Type B pancreatic cell (in vitro differentiated cells): ENCODE measurements around the gene C11orf91. TPM values are rescaled to one million over a fixed set of nuclear protein-coding genes. Genes with fewer than 3 reads are reported as not detected.

Experiments
- DNase-seq: peaks from one replicate; pipeline ENCODE4 v3.0.0; 2021; ENCODE audit warnings: mixed read lengths; ENCODE audit not compliant: unreplicated experiment; ENCODE audit errors: extremely low spot score
- H3K27ac Mint-ChIP-seq: 2 replicates; pipeline ENCODE4 v1.8.0; 2021; ENCODE audit warnings: mild to moderate bottlenecking, mixed read lengths
- H3K27me3 Mint-ChIP-seq: 2 replicates; pipeline ENCODE4 v1.8.0; 2021; ENCODE audit warnings: mixed read lengths
- H3K36me3 Mint-ChIP-seq: 2 replicates; pipeline ENCODE4 v1.8.0; 2021; ENCODE audit warnings: mixed read lengths
- H3K4me1 Mint-ChIP-seq: one replicate; pipeline ENCODE4 v1.8.0; 2021; ENCODE audit warnings: mixed read lengths; ENCODE audit not compliant: unreplicated experiment
- H3K4me3 Mint-ChIP-seq: 2 replicates; pipeline ENCODE4 v1.8.0; 2021; ENCODE audit warnings: mild to moderate bottlenecking, mixed read lengths
- H3K9me3 Mint-ChIP-seq: 2 replicates; pipeline ENCODE4 v1.8.0; 2021; ENCODE audit warnings: mixed read lengths
- total RNA-seq: library from RNA; stranded (reverse); gene quantifications from 2 replicates; pipeline ENCODE4 v1.2.1, GENCODE V29; 2021; ENCODE audit warnings: low replicate concordance
- TF ChIP-seq, protein P1 (sequence below): fragments of 200-600 bp; sonication (generic); conservative IDR thresholded peaks from 2 replicates; pipeline ENCODE4 v1.5.0; 2021; ENCODE audit warnings: antibody characterized with exemption, mild to moderate bottlenecking

C11orf91 gene
- total RNA-seq, 1 donor from 2014 or later: not detected

DNA sequence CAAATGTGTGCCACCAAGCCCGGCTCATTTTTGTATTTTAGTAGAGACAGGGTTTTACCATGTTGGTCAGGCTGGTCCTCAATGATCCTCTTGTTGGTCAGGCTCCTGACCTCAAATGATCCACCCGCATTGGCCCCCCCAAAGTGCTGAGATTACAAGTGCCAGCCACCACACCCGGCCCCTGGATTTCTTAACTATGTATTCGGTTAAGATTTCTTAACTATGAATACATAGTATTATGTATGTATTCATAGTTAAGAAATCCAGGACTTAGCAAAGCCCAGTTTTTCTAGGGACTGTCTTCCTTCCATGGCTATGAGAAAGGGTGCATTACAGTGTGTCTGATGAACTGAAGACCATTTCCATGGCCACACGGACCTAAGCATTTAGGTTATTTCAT lies 1.7 kb downstream of the C11orf91 start:
- TF ChIP-seq, protein P1, sequence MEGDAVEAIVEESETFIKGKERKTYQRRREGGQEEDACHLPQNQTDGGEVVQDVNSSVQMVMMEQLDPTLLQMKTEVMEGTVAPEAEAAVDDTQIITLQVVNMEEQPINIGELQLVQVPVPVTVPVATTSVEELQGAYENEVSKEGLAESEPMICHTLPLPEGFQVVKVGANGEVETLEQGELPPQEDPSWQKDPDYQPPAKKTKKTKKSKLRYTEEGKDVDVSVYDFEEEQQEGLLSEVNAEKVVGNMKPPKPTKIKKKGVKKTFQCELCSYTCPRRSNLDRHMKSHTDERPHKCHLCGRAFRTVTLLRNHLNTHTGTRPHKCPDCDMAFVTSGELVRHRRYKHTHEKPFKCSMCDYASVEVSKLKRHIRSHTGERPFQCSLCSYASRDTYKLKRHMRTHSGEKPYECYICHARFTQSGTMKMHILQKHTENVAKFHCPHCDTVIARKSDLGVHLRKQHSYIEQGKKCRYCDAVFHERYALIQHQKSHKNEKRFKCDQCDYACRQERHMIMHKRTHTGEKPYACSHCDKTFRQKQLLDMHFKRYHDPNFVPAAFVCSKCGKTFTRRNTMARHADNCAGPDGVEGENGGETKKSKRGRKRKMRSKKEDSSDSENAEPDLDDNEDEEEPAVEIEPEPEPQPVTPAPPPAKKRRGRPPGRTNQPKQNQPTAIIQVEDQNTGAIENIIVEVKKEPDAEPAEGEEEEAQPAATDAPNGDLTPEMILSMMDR: no peak
- H3K4me1 Mint-ChIP-seq: peaks cover 13% of the 10 kb centered on the region
- no peaks in the 10 kb centered on the region for H3K36me3 Mint-ChIP-seq

DNA sequence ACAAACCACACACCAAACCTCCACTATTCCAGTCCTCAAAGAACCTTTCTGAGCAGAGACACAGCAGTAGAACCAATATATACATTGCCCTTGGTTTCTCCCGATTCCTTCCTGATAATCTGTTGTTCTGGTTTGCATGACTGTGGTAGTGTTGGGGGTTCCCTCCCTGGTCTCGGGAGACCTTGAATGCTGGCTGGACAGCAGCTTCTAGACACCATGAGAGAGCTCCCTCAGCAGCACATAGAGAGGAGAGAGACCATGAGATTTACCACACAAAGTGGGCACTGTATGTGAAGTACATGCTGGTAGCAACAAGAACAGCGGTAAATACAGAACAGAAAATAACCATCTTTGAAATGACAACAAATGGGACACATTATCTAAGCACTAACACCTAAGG lies 2.6 kb downstream of the C11orf91 start:
- Mint-ChIP-seq H3K4me3 (no peak overlapping the region), H3K9me3 (no peaks in the 10 kb centered on the region), H3K4me1 (peaks cover 19% of the 10 kb centered on the region), H3K36me3 (no peaks in the 10 kb centered on the region), H3K27me3 (peaks cover 14% of the 10 kb centered on the region), H3K27ac (no peak overlapping the region)
- TF ChIP-seq, protein P1: no peak
- DNase-seq: no peak

More for the DNA sequence above, 1.7 kb downstream of the C11orf91 start:
- no peaks in the 10 kb centered on the region for H3K9me3 Mint-ChIP-seq
- no peak overlapping the region for H3K27ac Mint-ChIP-seq
- peaks cover 14% of the 10 kb centered on the region for H3K27me3 Mint-ChIP-seq
- DNase-seq: no peak
- H3K4me3 Mint-ChIP-seq: peak overlapping the region; percentile 79

DNA sequence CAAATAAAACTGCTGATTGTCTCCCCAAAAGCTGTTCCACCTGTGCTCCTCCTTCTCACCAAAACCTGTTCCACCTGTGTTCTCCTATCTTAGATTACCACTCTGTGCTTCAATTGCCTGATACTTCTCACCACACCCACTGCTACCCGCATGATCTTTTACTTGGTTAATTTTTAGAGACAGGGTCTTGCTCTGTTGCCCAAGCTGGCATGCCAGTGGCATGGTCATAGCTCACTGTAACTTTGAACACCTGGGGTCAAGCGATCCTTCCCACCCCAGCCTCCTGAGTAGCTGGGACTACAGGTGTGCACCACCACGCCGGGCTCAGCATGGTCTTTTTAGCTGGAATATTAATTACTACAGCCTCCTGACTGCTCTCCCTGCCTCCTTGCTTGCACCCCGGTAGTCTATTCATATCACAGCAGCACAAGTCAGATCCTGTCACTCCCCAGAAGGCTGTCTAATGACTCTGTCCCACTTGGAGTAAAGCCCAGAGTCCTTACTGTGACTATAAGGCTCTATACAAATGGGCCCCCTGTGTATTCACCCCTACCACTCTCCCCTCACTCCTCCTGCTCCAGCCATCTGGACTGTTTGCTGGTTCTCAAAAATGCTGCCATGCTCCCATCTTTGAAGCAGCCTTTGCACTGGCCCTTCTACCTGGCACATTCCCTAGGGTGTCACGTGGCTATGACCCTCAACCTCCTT lies 3.5 kb downstream of the C11orf91 start:
- TF ChIP-seq, protein P1: no peak
- Mint-ChIP-seq H3K9me3 (no peaks in the 10 kb centered on the region), H3K4me3 (no peak overlapping the region), H3K27me3 (peaks cover 14% of the 10 kb centered on the region), H3K36me3 (no peaks in the 10 kb centered on the region), H3K4me1 (peaks cover 27% of the 10 kb centered on the region), H3K27ac (peak overlapping the region; percentile 17)
- no peak for DNase-seq

DNA sequence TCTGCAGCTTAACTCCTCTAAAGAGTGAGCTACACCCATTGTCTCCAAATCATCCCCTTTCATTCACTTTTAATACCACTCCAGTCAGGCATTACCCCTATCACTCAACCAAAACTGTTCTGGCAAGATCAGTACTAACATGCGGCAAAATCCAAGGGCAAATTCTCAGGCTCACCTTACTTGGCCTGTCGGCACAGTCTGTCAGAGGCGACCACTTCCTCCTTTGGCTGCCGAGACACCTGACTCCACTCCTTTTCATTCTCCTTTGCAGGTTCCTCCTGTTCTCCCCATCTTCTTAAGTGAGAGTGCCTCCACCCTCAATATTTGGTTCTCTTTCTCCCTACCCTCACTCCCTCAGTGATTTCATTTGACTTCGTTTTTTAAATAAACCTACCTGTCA lies 4.2 kb downstream of the C11orf91 start:
- Mint-ChIP-seq H3K27me3 (peaks cover 14% of the 10 kb centered on the region), H3K4me1 (peaks cover 29% of the 10 kb centered on the region), H3K27ac (peak overlapping the region; percentile 17), H3K36me3 (no peaks in the 10 kb centered on the region), H3K4me3 (no peak overlapping the region), H3K9me3 (no peaks in the 10 kb centered on the region)
- TF ChIP-seq, protein P1: no peak
- DNase-seq: no peak

DNA sequence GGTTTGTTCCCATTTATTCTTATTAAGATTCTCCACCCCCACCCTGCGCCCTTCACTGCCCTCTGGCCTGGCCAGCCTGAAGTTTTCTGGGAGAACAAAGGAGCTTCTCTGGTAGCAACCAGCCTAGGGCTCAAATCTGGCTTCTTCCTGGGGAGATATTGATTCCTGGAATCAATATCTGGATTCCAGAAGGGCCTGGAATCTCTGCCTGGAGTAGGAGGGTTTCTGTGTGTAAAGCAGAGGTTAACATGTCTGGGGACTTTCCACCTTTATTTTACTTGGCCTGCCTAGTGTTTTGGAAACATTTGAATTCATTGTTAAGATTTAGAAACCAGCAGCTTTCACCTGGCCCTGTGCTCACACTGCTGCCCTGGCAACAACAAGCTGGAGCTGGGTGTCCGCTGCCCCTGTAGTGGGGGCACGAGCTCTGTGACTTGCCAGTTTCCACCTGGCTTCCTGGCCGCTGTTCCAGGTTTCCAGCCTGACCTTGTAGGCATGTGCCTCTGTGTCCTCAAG lies 5.5 kb downstream of the C11orf91 start:
- peaks cover 37% of the 10 kb centered on the region for H3K4me1 Mint-ChIP-seq

More for the DNA sequence above, 5.5 kb downstream of the C11orf91 start:
- no peaks in the 10 kb centered on the region for H3K9me3 Mint-ChIP-seq
- no peak overlapping the region for H3K4me3 Mint-ChIP-seq
- no peak for DNase-seq
- TF ChIP-seq, protein P1: no peak
- peaks cover 14% of the 10 kb centered on the region for H3K27me3 Mint-ChIP-seq
- H3K36me3 Mint-ChIP-seq: no peaks in the 10 kb centered on the region
- H3K27ac Mint-ChIP-seq: no peak overlapping the region
